CD4-positive, alpha-beta T cell treated with Interleukin-17A for 4 hours (primary cell): Measurements from ENCODE around the gene ZNF641.

ENCODE experiments used
- DNase-seq: peaks from one replicate; pipeline ENCODE4 v3.0.0-alpha.2; 2020; ENCODE audit warnings: mixed read lengths

Gene ZNF641

DNA sequence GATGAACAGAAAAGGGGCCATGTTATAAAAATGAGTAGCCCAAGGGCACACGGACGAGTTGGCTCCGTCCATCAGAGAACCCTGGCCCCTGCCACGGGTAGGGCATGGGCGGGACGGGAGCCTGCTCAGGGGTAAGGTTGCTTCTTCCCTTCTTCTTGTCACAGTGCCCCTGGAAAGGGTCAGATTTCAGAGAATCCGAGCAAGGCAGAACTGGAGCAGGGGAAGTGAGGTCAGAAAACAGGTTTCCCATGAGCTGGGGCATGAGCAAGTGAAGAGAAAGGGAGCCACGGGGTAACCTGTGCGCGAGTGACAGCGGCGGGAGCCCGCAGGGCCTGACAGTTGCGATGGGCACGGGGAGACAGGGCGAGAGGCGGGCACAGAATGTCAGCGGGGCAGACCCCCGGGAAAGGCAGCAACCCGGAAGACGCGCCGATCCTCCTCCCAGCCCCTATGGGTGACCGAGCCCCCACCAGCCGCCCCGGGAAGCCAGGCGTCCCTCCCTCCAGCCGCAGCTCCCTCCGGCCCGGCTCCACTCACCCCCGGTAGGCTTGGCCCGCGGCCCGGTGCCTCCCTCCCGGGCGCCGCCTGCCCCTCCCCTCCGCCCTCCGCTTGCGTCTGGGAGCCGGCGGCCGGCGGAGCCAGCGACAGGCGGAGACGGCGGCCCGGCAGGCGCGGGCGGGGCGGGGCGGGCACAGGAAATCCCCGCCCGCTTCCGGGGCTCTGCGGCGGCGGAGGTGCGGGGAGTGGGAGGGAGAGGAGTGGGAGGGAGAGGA is at the start of gene ZNF641:
TSS of gene ZNF641 (minus strand) at position 671 of the 773 bp plus-strand sequence. CDS start 2,829 bp downstream, outside the sequence.
- DNase-seq, result peak; percentile 88

DNA sequence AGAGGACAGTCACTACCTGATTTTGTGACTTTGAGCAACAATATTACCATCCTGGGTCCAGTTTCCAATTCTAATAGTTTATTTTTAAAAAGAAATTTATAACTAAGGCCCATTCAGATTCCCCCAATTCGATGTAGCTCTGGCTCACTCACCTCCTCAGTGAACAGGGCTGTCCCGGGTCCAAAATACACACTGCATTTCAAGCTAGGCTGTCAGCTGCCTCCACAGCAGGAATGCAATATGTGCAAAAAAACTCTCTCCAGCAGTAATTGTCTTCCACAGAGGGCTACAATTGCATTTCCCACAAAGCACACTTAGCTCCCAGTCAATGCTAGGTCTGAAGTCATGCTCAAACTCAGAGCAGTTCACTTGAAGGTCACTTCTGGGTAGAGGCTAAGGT is 39.3 kb upstream of the ZNF641 start:
- no peak for DNase-seq

DNA sequence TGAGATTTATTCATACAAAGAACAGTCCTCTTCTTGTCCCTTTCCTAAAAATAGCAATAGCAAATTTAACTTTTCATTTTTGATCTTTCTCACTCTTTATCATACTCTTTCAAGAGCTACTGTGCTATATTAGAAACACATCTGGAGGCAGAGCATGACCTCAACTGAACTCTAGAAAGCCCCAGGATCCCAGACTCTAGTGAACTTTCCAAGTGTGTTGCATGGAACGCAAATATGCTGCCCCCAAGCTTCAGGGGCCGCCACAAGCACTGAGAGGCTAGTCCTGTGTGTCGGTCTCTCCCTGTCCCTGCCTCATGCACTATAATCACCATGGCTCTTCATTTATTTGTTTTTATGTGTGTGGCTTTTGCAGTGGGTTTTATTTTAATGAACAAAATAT is 38.7 kb upstream of the ZNF641 start:
- no peak for DNase-seq

DNA sequence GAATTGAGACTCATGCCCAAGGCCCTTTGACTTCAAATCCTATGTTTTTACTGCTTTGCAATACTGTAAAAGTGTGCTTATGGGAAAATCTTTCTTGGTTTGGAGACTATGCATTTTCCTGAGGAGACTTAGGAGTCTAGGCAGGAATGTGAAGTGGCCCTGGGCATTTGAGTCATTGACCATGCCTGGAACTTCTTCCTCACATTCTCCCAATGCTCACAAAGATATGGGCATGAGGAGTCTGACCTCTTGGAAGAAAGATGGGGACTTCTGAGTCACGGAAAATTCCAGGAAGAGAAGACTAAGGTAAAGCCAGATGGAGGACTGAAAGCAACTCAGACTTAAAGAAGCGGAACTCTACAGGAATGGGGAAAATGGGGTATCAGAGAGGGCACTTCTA is 38.2 kb upstream of the ZNF641 start:
- DNase-seq, result no peak

DNA sequence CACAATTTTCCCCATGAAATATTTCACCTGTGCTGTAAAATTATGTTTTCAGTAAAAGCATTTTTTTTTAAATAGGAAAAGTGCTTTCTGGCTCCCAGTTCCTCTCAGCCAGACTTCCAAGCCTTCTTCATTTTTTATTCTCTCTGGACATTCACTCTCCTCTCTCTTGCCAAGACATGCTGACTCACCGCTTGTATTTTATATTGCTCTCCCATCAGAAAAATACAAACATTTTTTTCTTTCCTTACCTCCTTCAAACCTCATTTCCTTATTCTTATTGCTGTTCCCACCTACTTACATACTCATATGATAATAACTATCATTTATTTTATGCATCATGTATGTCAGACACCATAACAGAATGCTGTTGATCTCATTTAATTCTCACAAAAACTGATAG is 37.7 kb upstream of the ZNF641 start:
- DNase-seq, result no peak

- DNase-seq, result no peak
Observed at GRCh38 chr12:48380596-48380995, 29.9 kb upstream of the ZNF641 start.

DNA sequence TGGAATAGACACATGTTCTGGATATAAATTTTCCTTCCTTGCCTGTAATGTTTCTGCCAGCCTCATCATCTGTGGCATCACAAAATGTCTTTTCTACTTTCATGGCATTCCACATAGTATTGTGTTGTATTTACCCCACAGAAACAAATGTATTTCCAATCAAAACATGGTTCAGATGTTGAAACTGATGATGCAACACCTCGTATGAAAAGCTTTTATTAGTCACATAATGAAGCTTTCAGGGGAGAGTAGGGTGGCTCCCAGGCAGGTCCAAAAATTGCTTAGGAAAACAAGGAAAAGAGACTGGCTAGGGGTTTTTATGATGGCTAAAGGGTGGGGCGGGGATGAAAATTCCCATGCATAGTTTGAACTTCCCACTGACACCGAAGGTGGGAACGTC is 29.1 kb upstream of the ZNF641 start:
- DNase-seq, result no peak

DNA sequence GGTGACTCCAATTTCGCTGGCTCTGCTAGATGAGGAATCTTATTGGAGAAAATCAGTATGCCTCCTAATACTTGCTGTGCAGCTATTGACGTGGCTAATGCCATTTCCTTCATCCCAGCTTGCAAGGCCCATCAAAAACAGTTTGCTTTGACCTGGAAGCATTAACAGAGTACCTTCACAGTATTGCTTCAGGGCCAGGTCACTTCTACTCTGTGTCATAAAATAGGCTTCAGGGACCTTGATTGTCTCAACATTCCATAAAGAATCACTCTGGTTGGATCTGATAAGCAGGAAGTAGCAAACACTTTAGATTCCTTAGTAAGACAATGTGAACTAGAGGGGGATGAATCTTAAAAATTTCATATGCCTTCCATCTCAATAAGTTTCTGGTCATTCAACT is 26.9 kb upstream of the ZNF641 start:
- DNase-seq, result no peak

DNA sequence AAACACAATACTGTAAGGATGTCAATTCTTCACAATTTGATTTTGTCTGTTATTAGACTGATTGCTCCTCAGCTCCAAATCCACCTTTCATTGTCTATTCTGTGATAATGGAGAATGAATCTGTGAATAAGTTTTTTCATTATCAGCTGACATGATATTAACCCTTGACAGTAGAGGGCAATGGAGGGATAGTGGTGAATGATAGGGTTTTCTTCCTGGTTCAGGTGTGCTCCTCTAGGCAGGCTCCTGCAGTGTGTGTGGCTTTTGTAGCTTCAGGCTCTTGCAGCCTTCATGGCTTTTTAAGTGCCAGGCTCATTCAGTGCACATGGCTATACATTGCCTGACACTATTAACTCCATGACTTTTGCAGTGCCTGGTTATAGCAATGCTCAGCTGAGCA is 23.4 kb upstream of the ZNF641 start:
- no peak for DNase-seq

GRCh38 chr12:48366131-48366530 is 15.4 kb upstream of the ZNF641 start:
- DNase-seq, result no peak

DNA sequence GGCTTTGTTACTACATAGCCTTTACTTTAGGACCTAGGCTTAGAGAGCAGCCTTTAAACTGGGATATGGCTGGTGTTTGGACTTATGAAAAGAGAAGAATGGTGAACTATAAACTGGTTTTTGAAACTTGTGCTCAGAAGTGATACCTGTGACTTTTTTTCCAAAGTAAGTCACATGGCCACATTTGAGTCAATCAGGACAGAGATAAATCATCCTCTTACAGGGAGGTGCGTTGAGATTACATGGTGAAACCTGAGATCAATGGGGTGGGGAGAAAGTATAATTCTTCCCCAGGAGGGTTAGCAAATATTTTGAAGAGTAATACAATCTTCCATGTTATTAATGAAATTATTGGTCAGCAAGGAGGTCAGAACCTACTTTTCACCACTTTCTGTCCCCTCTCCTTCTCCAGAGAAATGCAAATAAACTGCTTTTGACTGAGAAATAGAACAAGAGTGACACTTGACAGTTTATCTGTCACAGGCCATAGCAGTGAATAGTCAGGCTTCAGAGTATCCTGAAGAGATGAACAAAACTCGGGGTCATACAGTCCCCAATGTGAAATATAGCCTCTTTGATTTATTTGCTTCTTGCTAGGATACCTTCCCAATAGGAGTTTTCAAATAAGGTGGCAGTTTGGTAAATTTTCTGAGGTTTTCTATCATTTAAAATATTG is 11.1 kb upstream of the ZNF641 start:
- DNase-seq, result no peak

- no peak for DNase-seq
Observed at GRCh38 chr12:48358937-48359513, 8.3 kb upstream of the ZNF641 start.

GRCh38 chr12:48356041-48356768 is 5.5 kb upstream of the ZNF641 start:
- no peak for DNase-seq

DNA sequence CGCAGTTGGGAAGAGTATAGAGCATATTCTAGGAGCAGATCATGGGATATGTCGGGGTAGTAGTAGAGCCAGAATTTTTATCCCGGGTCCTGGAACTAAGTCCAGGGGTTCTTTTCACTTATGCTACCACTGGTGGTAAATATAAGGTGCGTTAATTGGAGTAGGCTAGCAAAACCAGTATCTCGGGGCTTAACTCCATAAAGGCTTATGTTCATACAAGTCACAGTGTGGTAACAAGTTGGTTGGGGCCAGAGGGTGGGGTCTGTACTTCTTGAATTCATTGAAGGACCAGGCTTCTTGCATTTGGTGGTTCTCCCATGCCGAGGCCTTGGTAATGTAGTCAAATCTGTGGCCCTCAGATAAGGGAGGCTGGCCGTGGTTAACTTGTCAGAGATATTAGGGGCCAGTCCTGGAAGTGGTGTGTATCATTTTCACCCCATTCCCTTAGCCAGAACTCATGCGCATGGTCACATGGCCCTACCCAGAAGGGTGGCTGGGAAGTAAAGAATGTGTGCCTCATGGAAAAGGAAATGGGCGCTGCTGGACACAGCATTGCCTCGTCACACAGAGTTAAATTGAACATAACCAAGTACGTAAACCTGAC is 1.5 kb upstream of the ZNF641 start:
- DNase-seq, result no peak

GRCh38 chr12:48351022-48351708 is 446 bp upstream of the ZNF641 start:
- DNase-seq, result no peak

- no peak for DNase-seq
Observed at GRCh38 chr12:48349471-48349870, 1.2 kb downstream of the ZNF641 start.

GRCh38 chr12:48342980-48343379 is 7.7 kb downstream of the ZNF641 start:
- no peak for DNase-seq

GRCh38 chr12:48340943-48341342 is 9.8 kb downstream of the ZNF641 start:
- DNase-seq, result no peak

DNA sequence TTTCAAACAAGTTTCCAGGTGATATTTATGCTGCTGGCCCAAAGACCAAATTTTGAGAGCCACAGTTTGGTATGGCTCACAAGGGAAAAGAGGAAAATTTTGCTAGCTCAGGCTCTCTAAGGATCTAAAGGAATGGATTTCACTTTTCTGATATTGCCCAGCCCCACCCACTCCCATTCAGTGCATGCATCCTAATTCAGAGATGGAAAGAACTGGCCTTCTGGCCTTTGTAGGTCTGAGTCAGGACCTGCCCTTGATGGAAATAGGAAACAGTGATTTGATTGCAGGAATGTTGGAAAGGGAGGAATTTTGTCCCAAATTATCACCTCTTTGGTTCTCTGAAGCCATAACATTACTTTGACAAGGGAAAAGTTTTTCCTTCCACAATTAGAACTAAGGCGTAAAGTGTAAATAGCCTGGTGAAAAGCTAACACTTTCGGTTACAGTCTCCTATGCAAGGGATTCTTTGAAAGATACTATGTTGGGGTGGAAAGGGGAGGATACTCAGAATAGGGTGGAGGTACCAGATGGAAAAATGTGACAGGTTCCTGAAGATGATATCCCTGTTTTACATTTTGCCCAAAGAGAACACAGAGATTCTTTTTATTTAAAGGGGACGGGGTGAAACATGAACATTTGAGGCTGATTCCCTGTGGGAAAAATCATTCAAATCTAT is 11.1 kb downstream of the ZNF641 start:
- DNase-seq, result no peak

- DNase-seq, result no peak
Observed at GRCh38 chr12:48336564-48336963, 14.2 kb downstream of the ZNF641 start.

- DNase-seq, result no peak
Observed at GRCh38 chr12:48336061-48336460, 14.7 kb downstream of the ZNF641 start.

- no peak for DNase-seq
Observed at GRCh38 chr12:48334808-48335207, 15.9 kb downstream of the ZNF641 start.
